Keratinocyte (primary cell): Measurements from ENCODE around the gene WFDC1. TPM values are rescaled to one million over a fixed set of nuclear protein-coding genes. Genes with fewer than 3 reads are reported as not detected.

Experiments used
- DNase-seq: peaks from one replicate; pipeline ENCODE4 v3.0.0-alpha.2; 2011; ENCODE audit warnings: low read depth, missing footprints, low spot score
- FAIRE-seq: peaks from 2 replicates; lab custom pipeline; 2011; peaks lifted over from hg19 to GRCh38; lab: Jason Lieb, UNC
- H2AFZ ChIP-seq: 2 replicates; pipeline ENCODE4 v1.6.0; 2012; ENCODE audit warnings: low read length, control low read depth, inconsistent platforms; ENCODE audit not compliant: control insufficient read depth
- H3K27ac ChIP-seq: 2 replicates; pipeline ENCODE4 v1.5.1; 2011; ENCODE audit warnings: low read length; ENCODE audit not compliant: control insufficient read depth, insufficient read depth
- H3K27me3 ChIP-seq: 3 replicates; pipeline ENCODE4 v1.6.0; 2011; ENCODE audit warnings: low read length; ENCODE audit not compliant: control insufficient read depth, insufficient read depth; ENCODE audit errors: extremely low read depth
- H3K36me3 ChIP-seq, 2 experiments: 2 replicates in 1 of 2; 3 replicates in 1 of 2; pipeline ENCODE4 v1.5.1; 2011; ENCODE audit warnings: low read length in 2 of 2, mild to moderate bottlenecking in 1 of 2; ENCODE audit not compliant: control insufficient read depth in 2 of 2, insufficient read depth in 2 of 2; ENCODE audit errors: extremely low read depth in 1 of 2
- H3K4me1 ChIP-seq: 3 replicates; pipeline ENCODE4 v1.5.1; 2011; ENCODE audit warnings: low read length; ENCODE audit not compliant: control insufficient read depth, insufficient read depth; ENCODE audit errors: extremely low read depth
- H3K4me2 ChIP-seq: 3 replicates; pipeline ENCODE4 v1.6.0; 2011; ENCODE audit warnings: low read depth, low read length; ENCODE audit not compliant: control insufficient read depth, insufficient read depth; ENCODE audit errors: extremely low read depth
- H3K4me3 ChIP-seq, 3 experiments: fragments of 200-600 bp in 1 of 3; sonication (generic) in 1 of 3; 2 replicates in 2 of 3; 3 replicates in 1 of 3; pipeline ENCODE4 v1.5.1; 2011 to 2016; ENCODE audit warnings: low read length in 3 of 3, mild to moderate bottlenecking in 3 of 3, control low read depth in 2 of 3, inconsistent platforms in 1 of 3, low read depth in 1 of 3, mixed read lengths in 1 of 3, mixed run types in 1 of 3, moderate library complexity in 1 of 3; ENCODE audit not compliant: control insufficient read depth in 2 of 3, insufficient read depth in 2 of 3; ENCODE audit errors: extremely low read depth in 1 of 3
- H3K79me2 ChIP-seq: 2 replicates; pipeline ENCODE4 v1.6.0; 2012; ENCODE audit warnings: low read length; ENCODE audit not compliant: control insufficient read depth, insufficient read depth
- H3K9ac ChIP-seq: 3 replicates; pipeline ENCODE4 v1.6.0; 2011; ENCODE audit warnings: low read length; ENCODE audit not compliant: control insufficient read depth, insufficient read depth; ENCODE audit errors: extremely low read depth
- H3K9me1 ChIP-seq: 3 replicates; pipeline ENCODE4 v1.6.0; 2011; ENCODE audit warnings: low read length; ENCODE audit not compliant: control insufficient read depth, insufficient read depth; ENCODE audit errors: extremely low read depth
- H3K9me3 ChIP-seq: 2 replicates; pipeline ENCODE4 v1.5.1; 2012; ENCODE audit warnings: low read depth, low read length; ENCODE audit not compliant: control insufficient read depth
- H4K20me1 ChIP-seq: 3 replicates; pipeline ENCODE4 v1.6.0; 2011; ENCODE audit warnings: low read length; ENCODE audit not compliant: control insufficient read depth, insufficient read depth; ENCODE audit errors: extremely low read depth
- EZH2 ChIP-seq: IDR thresholded peaks from one replicate; pipeline ENCODE4 v1.6.1; 2012; ENCODE audit warnings: inconsistent platforms, mild to moderate bottlenecking, low read length, moderate library complexity
- dilution Hi-C: fragments of 300-500 bp; cut with MboI; formaldehyde crosslinking; loops from one replicate; pipeline ENCODE4 v1.7.0; 2020; ENCODE audit warnings: low sequenced_read_pairs; ENCODE audit not compliant: extremely low pct_ligation_motif_present
- polyA plus RNA-seq, 5 experiments: library from polyadenylated mRNA; depleted of rRNA in 3 of 5; stranded (reverse) in 3 of 5; stranded (forward) in 1 of 5; unstranded in 1 of 5; fragments of >200 nt; gene quantifications; 1 replicate in 1 of 5; 2 replicates in 3 of 5; 3 replicates in 1 of 5; pipeline versions ENCODE4 v1.2.1 to v1.2.3, GENCODE V29; 2011 to 2012; ENCODE audit warnings: missing spikeins in 2 of 5, low read depth in 1 of 5, low replicate concordance in 1 of 5
- TF ChIP-seq, protein P1 (sequence below), 3 experiments: IDR thresholded peaks in 1 of 3; conservative IDR thresholded peaks in 1 of 3; optimal IDR thresholded peaks in 1 of 3; 2 replicates in 2 of 3; 3 replicates in 1 of 3; pipeline versions ENCODE3 to v1.5.1; 2011; ENCODE audit warnings: low read length in 3 of 3, mild to moderate bottlenecking in 3 of 3, moderate library complexity in 2 of 3, control low read depth in 1 of 3, inconsistent platforms in 1 of 3; ENCODE audit not compliant: insufficient read depth in 2 of 3; ENCODE audit errors: extremely low read depth in 1 of 3

Gene WFDC1
- polyA plus RNA-seq, 1 donor (not counting 4 experiments of a cell fraction or from before 2014, with no cell fraction given) = not detected

DNA sequence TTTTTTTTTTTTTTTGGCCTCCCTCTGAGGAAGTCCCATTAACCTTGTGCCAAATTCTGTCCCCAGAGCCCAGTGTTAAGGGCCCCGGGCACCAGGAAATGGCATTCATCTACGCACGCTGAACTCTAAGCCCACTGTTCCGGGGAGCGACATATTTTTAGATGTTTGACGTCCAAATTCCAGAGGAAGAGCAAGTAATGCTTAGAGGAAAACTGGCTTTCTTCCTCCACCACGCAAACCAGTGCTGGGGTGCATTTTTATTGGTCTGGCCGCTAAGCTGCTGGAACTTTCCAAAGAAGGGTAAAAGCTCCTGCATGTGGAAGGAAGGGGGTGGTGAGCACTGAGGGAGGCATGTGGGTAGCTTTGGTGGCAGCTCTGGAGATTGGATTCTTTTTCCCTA is 8.3 kb downstream of the WFDC1 start:
- TF ChIP-seq EZH2 = no peak
- TF ChIP-seq, protein P1, sequence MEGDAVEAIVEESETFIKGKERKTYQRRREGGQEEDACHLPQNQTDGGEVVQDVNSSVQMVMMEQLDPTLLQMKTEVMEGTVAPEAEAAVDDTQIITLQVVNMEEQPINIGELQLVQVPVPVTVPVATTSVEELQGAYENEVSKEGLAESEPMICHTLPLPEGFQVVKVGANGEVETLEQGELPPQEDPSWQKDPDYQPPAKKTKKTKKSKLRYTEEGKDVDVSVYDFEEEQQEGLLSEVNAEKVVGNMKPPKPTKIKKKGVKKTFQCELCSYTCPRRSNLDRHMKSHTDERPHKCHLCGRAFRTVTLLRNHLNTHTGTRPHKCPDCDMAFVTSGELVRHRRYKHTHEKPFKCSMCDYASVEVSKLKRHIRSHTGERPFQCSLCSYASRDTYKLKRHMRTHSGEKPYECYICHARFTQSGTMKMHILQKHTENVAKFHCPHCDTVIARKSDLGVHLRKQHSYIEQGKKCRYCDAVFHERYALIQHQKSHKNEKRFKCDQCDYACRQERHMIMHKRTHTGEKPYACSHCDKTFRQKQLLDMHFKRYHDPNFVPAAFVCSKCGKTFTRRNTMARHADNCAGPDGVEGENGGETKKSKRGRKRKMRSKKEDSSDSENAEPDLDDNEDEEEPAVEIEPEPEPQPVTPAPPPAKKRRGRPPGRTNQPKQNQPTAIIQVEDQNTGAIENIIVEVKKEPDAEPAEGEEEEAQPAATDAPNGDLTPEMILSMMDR (optimal IDR thresholded peaks at IDR 0.05 in 1 of 3, IDR thresholded peaks at IDR 0.05 in 1 of 3, conservative IDR thresholded peaks at IDR 0.05 in 1 of 3; ENCODE audit: extremely low read depth in 1 of 3, insufficient read depth in 2 of 3, low read length in 3 of 3) = no peak
- Histone ChIP-seq H3K27me3 (peaks cover 40% of the 10 kb centered on the region), H2AFZ (no peak overlapping the region), H3K9me3 (no peaks in the 10 kb centered on the region), H3K9ac (no peak overlapping the region), H3K79me2 (no peaks in the 10 kb centered on the region), H3K27ac (no peak overlapping the region), H3K4me3 (no peak overlapping the region), H4K20me1 (no peaks in the 10 kb centered on the region), H3K4me2 (no peak overlapping the region), H3K4me1 (no peaks in the 10 kb centered on the region), H3K9me1 (no peaks in the 10 kb centered on the region), H3K36me3 (no peaks in the 10 kb centered on the region)
- FAIRE-seq = no peak
- DNase-seq = no peak
- dilution Hi-C loops = no loop called here

DNA sequence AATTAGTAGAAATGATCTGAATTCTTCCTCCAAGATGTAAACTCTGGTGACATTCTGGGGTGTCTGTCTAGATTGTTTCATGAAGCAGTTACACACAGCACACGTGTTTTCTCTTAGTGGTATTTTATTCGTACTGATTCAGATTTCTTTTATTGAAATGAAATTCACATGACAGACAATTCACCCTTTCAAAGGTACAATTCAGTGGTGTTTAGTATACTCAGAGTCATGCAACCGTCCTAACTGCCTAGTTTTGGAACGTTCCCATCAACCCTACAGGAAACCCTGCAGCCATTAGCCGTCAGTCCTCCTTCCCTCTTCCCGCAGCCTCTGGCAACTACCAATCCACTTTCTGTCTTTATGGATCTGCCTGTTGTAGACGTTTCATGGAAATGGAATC is 8.8 kb downstream of the WFDC1 start:
- no peaks in the 10 kb centered on the region for H3K4me1 ChIP-seq
- no peak for DNase-seq
- dilution Hi-C loops = no loop called here
- H3K4me2 ChIP-seq = no peak overlapping the region
- H4K20me1 ChIP-seq = no peaks in the 10 kb centered on the region
- FAIRE-seq = no peak
- no peaks in the 10 kb centered on the region for H3K36me3 ChIP-seq
- H3K79me2 ChIP-seq = no peaks in the 10 kb centered on the region
- no peak overlapping the region for H3K9ac ChIP-seq
- no peaks in the 10 kb centered on the region for H3K9me1 ChIP-seq
- TF ChIP-seq, protein P1 (optimal IDR thresholded peaks at IDR 0.05 in 1 of 3, IDR thresholded peaks at IDR 0.05 in 1 of 3, conservative IDR thresholded peaks at IDR 0.05 in 1 of 3; ENCODE audit: extremely low read depth in 1 of 3, insufficient read depth in 2 of 3, low read length in 3 of 3) = no peak
- TF ChIP-seq EZH2 = no peak
- no peak overlapping the region for H3K27ac ChIP-seq
- H3K4me3 ChIP-seq = no peak overlapping the region
- H2AFZ ChIP-seq = no peak overlapping the region
- peaks cover 40% of the 10 kb centered on the region for H3K27me3 ChIP-seq
- no peaks in the 10 kb centered on the region for H3K9me3 ChIP-seq
